HL-60 (cell line): ENCODE results near the gene UBTD1.

Experiments
- CTCF ChIP-seq: IDR thresholded peaks from one replicate; pipeline ENCODE4 v1.5.1; 2011; ENCODE audit warnings: low read length, control low read depth, inconsistent platforms; ENCODE audit not compliant: insufficient read depth
- GABPA ChIP-seq: IDR thresholded peaks from 2 replicates; pipeline ENCODE4 v1.6.1; 2012; ENCODE audit warnings: low read depth
- POLR2AphosphoS5 ChIP-seq: IDR thresholded peaks from 2 replicates; pipeline ENCODE4 v1.6.1; 2012; ENCODE audit warnings: low read depth
- REST ChIP-seq: IDR thresholded peaks from 2 replicates; pipeline ENCODE4 v1.6.1; 2012; ENCODE audit warnings: low read depth; ENCODE audit not compliant: insufficient replicate concordance
- SPI1 ChIP-seq: IDR thresholded peaks from 2 replicates; pipeline ENCODE4 v1.6.1; 2012; ENCODE audit warnings: low read depth, mild to moderate bottlenecking, borderline replicate concordance

DNA sequence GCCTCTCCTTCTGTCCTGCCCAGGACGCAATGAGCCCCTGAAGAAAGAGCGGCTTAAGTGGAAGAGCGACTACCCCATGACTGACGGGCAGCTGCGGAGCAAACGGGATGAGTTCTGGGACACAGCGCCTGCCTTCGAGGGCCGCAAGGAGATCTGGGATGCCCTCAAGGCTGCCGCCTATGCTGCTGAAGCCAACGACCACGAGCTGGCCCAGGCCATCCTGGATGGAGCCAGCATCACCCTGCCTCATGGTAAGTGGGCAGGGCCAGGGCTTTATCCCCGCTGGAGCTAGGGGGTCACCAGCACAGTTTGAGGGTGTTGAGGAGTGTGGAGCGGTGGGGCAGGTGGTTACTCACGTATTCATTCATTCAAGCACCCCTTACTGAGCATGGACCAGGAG is 69.2 kb downstream of the UBTD1 start:
- TF ChIP-seq CTCF (no peak), POLR2AphosphoS5 (no peak), REST (no peak), SPI1 (no peak), GABPA (no peak)
